ENCODE data around the gene NDST4.

Gene NDST4

GRCh38 chr4:115042496-115042895, 70.9 kb downstream of the NDST4 start:
- no peak for DNase-seq
- Histone ChIP-seq H3K4me1 (ENCODE audit: insufficient read depth, low read length) (no peaks in the 10 kb centered on the region), H3K4me3 (ENCODE audit: low read depth in 1 of 2, low read length in 2 of 2) (no peak overlapping the region), H3K36me3 (ENCODE audit: insufficient read depth, low read length) (no peaks in the 10 kb centered on the region), H3K27me3 (ENCODE audit: insufficient read depth, low read length, poor library complexity) (no peaks in the 10 kb centered on the region), H3K79me2 (ENCODE audit: insufficient read depth, low read length) (no peaks in the 10 kb centered on the region), H3K9ac (ENCODE audit: low read depth, low read length) (no peak overlapping the region), H2AFZ (ENCODE audit: low read depth, low read length) (no peak overlapping the region), H3K27ac (ENCODE audit: low read length) (no peak overlapping the region), H4K20me1 (ENCODE audit: insufficient read depth, low read length) (no peaks in the 10 kb centered on the region), H3K9me3 (ENCODE audit: insufficient read depth, low read length, severe bottlenecking) (no peaks in the 10 kb centered on the region), H3K4me2 (ENCODE audit: insufficient read depth, low read length) (no peak overlapping the region)
- TF ChIP-seq EZH2 (IDR thresholded peaks at IDR 0.05; ENCODE audit: borderline replicate concordance, low read depth, low read length, severe bottlenecking) (no peak), CTCF (IDR thresholded peaks at IDR 0.05; ENCODE audit: borderline replicate concordance, extremely low read depth, low read length, poor library complexity, severe bottlenecking) (peak; percentile 37)
- ATAC-seq (ENCODE audit: insufficient read depth, low read depth): no peak

GRCh38 chr4:115030281-115030680, 83.1 kb downstream of the NDST4 start:
- Histone ChIP-seq H4K20me1 (ENCODE audit: insufficient read depth, low read length) (no peaks in the 10 kb centered on the region), H3K79me2 (ENCODE audit: insufficient read depth, low read length) (no peaks in the 10 kb centered on the region), H3K9me3 (ENCODE audit: insufficient read depth, low read length, severe bottlenecking) (no peaks in the 10 kb centered on the region), H3K27me3 (ENCODE audit: insufficient read depth, low read length, poor library complexity) (no peaks in the 10 kb centered on the region), H3K4me1 (ENCODE audit: insufficient read depth, low read length) (no peaks in the 10 kb centered on the region), H3K4me2 (ENCODE audit: insufficient read depth, low read length) (no peak overlapping the region), H3K4me3 (ENCODE audit: low read depth in 1 of 2, low read length in 2 of 2) (no peak overlapping the region), H2AFZ (ENCODE audit: low read depth, low read length) (no peak overlapping the region), H3K36me3 (ENCODE audit: insufficient read depth, low read length) (no peaks in the 10 kb centered on the region), H3K27ac (ENCODE audit: low read length) (no peak overlapping the region), H3K9ac (ENCODE audit: low read depth, low read length) (no peak overlapping the region)
- DNase-seq (no peak), ATAC-seq (ENCODE audit: insufficient read depth, low read depth) (no peak)
- TF ChIP-seq CTCF (IDR thresholded peaks at IDR 0.05; ENCODE audit: borderline replicate concordance, extremely low read depth, low read length, poor library complexity, severe bottlenecking) (no peak), EZH2 (IDR thresholded peaks at IDR 0.05; ENCODE audit: borderline replicate concordance, low read depth, low read length, severe bottlenecking) (no peak)

- DNase-seq (no peak), ATAC-seq (ENCODE audit: insufficient read depth, low read depth) (no peak)
- no peak overlapping the region for H3K9ac ChIP-seq (ENCODE audit: low read depth, low read length)
- H3K9me3 ChIP-seq (ENCODE audit: insufficient read depth, low read length, severe bottlenecking): no peaks in the 10 kb centered on the region
- no peaks in the 10 kb centered on the region for H3K36me3 ChIP-seq (ENCODE audit: insufficient read depth, low read length)
- H3K27me3 ChIP-seq (ENCODE audit: insufficient read depth, low read length, poor library complexity): no peaks in the 10 kb centered on the region
- H3K4me2 ChIP-seq (ENCODE audit: insufficient read depth, low read length): no peak overlapping the region
- no peaks in the 10 kb centered on the region for H3K79me2 ChIP-seq (ENCODE audit: insufficient read depth, low read length)
- no peak overlapping the region for H3K27ac ChIP-seq (ENCODE audit: low read length)
- TF ChIP-seq CTCF (IDR thresholded peaks at IDR 0.05; ENCODE audit: borderline replicate concordance, extremely low read depth, low read length, poor library complexity, severe bottlenecking) (no peak), EZH2 (IDR thresholded peaks at IDR 0.05; ENCODE audit: borderline replicate concordance, low read depth, low read length, severe bottlenecking) (no peak)
- no peaks in the 10 kb centered on the region for H4K20me1 ChIP-seq (ENCODE audit: insufficient read depth, low read length)
- no peaks in the 10 kb centered on the region for H3K4me1 ChIP-seq (ENCODE audit: insufficient read depth, low read length)
- no peak overlapping the region for H3K4me3 ChIP-seq (ENCODE audit: low read depth in 1 of 2, low read length in 2 of 2)
- H2AFZ ChIP-seq (ENCODE audit: low read depth, low read length): no peak overlapping the region
Observed at GRCh38 chr4:115028682-115029410, 84.6 kb downstream of the NDST4 start.

All from DND-41 (cell line).